ENCODE measurements around the gene DHCR7.

GRCh38 chr11:71459767-71460320, 11.7 kb upstream of the DHCR7 start:
- no peak for TF ChIP-seq EZH2 (IDR thresholded peaks at IDR 0.05; ENCODE audit: insufficient read depth, poor library complexity, severe bottlenecking)
- TF ChIP-seq EZH2phosphoT487 (IDR thresholded peaks at IDR 0.05; ENCODE audit: insufficient read depth, low read depth) = no peak

All from GM23248 (cell line).